Activated naive CD4-positive, alpha-beta T cell (primary cell): Measurements from ENCODE around the gene C1orf122.

Experiments
- DNase-seq, 4 experiments: peaks; one replicate each; lab custom pipeline; 2025; lab: John Stamatoyannopoulos, UW

The C1orf122 gene

DNA sequence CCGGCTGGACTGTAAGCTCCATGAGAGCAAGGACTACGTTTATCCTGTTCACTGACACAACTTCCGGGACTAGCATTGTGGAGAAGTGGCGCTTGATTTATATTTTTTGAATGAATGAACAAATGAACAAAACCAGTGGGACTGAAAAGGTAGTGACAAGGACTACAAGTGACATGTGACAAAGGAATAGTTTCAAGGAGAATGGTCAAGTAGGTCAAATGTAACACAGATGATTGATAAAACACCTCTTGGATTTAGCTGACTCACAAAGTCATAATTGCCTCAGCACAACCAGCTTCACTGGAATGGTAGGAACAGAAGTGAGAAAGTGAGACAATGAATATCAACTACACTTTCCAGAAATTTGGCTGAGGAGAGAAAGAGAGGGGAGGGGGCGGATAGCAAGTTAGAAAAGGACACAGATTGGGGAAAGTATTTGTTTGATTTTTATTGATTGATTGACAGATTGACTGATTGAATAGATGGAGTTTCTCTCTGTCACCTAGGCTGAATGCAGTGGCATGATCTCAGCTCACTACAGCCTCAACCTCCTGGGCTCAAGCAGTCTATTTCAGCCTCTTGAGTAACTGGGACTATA, 37.6 kb downstream of the C1orf122 start:
- DNase-seq, result no peak

DNA sequence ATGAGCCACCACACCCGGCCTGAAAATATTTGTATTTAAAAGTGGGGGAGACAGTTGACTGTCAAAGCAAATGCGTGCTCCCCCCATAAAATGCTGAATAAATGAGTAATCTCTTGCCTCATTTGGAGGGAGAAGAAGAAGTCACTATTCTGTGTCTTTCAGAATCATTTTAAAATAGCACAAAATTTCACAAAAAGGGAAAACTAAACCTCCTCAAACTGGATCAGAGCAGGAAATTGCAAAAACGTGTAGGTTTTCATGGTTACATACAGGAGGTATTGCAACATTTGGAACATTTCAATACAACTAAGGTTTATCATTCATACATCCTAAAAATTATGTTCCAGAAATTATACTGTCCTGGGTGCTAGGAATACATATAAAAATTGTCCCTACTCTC, 38.2 kb downstream of the C1orf122 start:
- DNase-seq, result no peak

DNA sequence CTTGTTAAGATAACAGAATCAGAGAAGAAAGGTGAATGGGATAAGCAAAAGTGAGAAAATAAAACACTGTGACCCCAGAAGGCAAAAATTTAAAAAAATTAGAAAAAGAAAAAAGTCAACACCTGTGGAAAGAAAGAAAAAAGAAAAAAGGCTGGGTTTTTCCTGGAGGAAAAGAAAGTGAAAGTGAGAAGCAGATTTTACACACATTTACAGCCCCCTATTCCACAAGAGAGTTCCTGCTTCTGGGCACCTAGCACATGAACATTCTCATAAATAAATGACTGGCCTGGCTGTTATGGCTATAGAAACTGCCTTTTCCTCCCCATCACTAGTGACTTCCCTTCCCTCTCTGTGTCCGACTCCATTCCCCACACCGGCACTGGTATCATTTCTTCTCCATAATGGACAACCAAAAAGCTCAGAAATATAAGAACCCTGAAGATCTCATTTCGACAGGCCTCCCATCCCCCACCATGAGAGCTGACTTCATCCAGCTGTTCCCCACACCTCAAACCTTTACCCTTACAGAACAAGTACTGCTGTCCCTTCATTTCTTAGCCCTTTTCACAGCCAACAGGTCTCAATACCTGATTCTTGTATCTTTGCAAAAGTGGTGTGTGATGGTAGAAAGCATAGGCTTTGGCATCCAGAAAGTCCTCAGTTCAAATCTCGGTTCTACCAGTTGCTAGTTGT, 39.2 kb downstream of the C1orf122 start:
- no peak for DNase-seq

DNA sequence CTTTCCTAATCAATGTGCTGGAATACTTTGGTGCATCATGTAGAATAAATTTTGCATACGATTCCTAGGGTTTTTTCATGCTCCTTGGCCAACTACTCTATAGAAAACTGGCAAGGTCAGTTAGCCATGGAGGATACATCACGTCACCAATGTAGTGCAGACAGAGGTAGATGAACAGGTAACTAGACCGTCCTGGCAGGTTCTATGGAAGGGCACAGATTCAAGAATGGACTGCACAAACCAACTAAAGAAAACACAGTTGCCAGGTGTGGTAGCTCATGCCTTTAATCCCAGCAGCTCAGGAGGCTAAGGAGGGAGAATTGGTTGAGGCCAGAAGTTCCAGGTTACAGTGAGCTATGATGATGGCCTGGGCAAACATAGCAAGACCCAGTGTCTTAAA, 41.9 kb downstream of the C1orf122 start:
- DNase-seq, result no peak

DNA sequence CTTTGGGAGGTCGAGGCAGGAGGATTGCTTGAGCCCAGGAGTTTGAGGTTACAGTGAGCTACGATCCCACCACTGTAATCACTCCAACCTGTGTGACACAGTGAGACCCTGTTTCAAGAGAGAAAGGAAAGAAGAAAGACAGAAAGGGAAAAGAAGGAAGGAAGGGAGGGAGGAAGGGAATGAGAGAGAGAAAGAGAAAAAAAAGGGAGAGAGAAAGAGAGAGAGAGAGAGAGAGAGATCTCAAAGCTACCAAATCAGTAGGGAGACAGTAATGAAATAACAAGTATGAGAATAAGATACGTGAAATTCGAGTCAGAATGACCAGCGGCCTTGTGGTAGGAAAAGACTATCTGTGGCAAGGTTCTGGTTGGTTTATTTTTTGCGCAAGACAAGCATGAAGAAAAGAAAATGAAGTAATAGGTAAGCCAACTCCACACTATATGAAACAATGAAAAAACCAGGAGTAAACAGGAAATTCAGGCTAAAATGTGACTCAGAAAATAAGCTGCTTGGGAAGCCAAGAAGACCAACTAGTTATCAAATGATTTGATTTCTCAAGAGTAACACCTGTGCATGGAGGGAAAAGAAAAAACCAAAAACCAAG, 42.9 kb downstream of the C1orf122 start:
- no peak for DNase-seq

DNA sequence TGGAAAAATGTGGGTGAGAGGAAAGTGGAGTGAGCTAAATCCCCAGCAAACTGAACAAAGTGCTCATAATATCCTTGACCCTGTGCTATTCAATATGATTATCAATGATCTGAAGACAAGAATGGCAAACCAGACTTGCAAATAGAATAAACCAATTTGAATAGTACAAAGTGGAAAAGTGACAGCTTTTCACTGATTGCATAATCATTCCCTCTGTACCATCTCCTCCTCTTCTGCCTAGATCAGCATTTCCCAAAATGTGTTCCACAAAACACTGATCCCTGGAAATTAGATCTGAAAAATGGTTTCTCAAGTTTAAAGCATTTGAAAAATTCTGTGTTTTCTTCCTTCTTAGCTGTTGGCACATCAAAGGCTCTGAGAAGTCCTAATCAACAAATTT, 43.7 kb downstream of the C1orf122 start:
- DNase-seq, result no peak

DNA sequence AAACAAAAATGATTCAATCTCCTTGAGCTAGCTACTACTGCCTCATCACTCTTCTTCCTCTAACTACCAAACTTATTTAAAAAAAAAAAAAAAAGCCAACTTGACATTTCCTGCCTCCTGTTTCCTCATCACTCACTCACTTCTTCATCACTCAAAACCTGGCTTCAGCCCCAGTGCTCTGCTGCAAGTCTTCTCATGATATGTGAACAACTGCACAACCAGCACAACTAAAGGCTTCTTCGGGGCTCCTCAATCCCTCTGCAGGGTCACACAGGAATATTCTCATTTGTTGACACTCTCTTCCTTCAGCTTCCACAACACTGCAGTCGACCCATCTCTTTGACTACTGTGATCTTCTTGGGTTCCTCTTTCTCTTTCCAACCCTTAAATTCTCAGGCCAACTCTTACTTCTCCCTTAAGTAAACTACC, 44.2 kb downstream of the C1orf122 start:
- DNase-seq, result no peak

DNA sequence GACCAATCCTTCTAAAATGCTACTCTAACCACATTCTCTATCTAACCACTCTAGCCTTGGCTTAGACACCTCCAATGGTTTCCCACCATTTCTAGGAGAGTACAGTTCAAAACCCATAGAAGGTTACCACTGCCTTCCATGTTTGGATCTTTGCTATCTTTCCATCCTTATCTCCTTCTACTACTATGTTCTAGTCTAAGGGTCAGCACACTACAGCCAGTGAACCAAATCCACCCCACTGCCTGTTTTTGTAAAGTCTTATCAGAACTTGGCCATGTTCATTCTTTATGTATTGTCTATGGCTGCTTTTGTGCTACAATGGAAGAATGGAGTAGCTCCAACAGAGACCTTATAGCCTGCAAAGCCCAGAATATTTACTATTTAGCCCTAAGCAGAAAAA, 45.6 kb downstream of the C1orf122 start:
- no peak for DNase-seq

DNA sequence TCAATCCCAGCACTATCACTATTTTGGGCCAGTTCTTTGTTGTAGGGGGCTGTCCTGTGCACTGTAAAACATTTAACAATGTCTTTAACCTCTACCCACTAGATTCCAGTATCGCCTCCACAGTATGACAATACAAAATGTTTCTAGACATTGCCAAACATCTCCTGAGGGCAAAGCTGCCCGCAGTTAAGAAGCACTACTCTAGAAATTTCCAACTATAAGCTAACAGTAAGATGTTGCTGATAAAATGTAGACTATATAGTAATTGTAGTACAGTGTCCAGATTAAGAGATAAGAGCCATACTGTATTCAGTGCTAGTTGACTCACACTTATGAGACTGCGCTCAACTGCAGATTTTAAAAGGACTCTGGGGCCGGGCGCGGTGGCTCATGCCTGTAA, 46.8 kb downstream of the C1orf122 start:
- DNase-seq, result no peak
